ENCODE results near the gene PRR7. TPM values are rescaled to one million over a fixed set of nuclear protein-coding genes. Genes with fewer than 3 reads are reported as not detected.

PRR7 gene
- total and polyA plus RNA-seq, 8 donors, result 0.61 to 3.7 (median 1.1) TPM; not detected in 4

DNA sequence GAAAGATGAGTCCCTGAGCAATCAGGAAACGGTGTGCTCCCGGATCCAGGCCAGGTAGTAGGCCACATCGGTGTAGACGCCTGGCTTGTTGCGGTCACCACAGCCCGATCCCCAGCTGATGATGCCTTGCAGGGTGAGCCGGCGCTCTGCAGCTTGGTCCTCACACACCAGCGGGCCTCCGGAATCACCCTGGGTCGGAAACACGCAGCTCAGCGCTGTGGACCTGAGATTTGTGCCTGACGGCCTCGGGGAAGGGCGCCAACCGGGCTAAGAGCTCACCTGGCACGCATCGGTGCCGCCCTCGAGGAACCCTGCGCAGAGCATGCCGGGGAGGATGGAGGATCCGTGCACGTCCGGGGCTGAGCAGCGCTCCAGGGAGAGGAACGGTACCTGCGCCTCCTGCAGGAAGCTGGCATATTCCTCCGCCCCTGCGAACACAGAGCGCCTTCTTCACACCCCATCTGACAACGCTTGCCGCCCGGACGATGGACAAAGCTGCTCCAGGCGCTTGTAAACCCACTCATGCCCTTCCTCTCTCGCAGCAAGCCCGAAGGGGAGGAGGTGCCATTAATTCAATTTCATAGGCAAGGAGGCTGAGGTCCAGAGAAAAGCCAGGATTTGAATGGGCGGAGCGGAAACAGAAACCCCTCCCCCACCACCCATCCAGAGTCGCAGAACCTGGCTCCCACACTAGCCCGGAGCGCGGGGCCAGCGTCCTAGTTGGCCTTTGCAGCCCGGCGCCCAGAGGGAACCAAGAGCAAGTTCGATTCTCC lies 44.2 kb upstream of the PRR7 start:
- TF ChIP-seq POLR2AphosphoS5 (IDR thresholded peaks at IDR 0.05) (peak in 1 of 3 donors; percentile 67), POLR2A (IDR thresholded peaks at IDR 0.05) (no peak)
- TF ChIP-seq, protein P1, sequence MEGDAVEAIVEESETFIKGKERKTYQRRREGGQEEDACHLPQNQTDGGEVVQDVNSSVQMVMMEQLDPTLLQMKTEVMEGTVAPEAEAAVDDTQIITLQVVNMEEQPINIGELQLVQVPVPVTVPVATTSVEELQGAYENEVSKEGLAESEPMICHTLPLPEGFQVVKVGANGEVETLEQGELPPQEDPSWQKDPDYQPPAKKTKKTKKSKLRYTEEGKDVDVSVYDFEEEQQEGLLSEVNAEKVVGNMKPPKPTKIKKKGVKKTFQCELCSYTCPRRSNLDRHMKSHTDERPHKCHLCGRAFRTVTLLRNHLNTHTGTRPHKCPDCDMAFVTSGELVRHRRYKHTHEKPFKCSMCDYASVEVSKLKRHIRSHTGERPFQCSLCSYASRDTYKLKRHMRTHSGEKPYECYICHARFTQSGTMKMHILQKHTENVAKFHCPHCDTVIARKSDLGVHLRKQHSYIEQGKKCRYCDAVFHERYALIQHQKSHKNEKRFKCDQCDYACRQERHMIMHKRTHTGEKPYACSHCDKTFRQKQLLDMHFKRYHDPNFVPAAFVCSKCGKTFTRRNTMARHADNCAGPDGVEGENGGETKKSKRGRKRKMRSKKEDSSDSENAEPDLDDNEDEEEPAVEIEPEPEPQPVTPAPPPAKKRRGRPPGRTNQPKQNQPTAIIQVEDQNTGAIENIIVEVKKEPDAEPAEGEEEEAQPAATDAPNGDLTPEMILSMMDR (IDR thresholded peaks at IDR 0.05), result peak in 5 of 7 experiments; percentile 22 to 68 (median 31)
- Histone ChIP-seq H3K27me3 (peaks cover 6 to 77% (median 47%) of the 10 kb centered on the region in 3 donors), H3K4me1 (peaks cover 31 to 52% (median 45%) of the 10 kb centered on the region in 4 donors), H3K9me3 (no peaks in the 10 kb centered on the region), H3K4me3 (peak overlapping the region in 3 of 4 donors; percentile 46 to 79 (median 68)), H3K36me3 (no peaks in the 10 kb centered on the region), H3K27ac (no peak overlapping the region)
- whole genome bisulfite sequencing, 5 donors, result 6 to 9% (median 8%) methylated on average over 32 to 49 of the region's 49 CpGs
- peak; percentile 82 to 91 for DNase-seq
- intact Hi-C loops (cut with DNase I; ENCODE audit: low total_unique reads), result loop anchor here (5.0 kb wide), 1 partner anchor 55 kb away; no protein-coding TSS in a partner anchor

DNA sequence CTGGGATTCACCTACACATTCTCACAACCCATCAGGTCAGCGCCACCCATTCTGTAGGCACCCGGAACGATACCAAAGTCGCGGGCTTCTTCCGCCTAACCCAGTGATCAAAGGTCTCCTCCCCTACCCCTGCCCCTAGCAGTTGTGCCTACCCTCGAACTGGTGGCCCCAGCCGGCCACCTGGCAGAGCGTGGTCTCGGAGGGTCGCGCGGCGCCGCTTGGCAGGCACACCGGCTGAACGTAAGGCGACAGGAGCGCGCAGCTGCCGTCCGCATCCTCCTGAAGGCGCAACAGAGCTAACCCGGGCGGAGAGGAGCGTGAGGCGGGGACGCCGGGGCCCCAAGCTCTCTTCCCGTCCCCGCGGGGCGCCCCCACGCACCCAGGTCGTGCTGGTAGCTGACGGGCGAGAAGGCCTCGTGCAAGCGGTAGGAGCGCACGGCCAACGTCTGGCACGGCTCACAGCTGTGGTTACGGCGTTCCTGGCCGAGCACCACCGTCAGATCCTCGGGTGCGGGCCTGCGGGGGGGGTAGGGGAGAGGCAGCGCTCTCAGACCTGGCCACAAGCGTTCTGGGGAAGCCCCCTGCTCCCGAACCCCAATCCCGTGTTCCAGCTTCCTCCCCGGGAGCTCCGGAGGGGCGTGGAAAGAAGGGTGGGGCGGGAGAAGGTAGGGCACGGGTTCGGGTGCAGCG lies 43.4 kb upstream of the PRR7 start:
- DNase-seq, result peak; percentile 33 to 59
- no peaks in the 10 kb centered on the region for H3K36me3 ChIP-seq
- TF ChIP-seq POLR2AphosphoS5 (IDR thresholded peaks at IDR 0.05) (no peak), POLR2A (IDR thresholded peaks at IDR 0.05) (no peak), EP300 (IDR thresholded peaks at IDR 0.05) (no peak)
- TF ChIP-seq, protein P1 (IDR thresholded peaks at IDR 0.05), result no peak
- intact Hi-C loops (cut with DNase I; ENCODE audit: low total_unique reads), result loop anchor here (5.0 kb wide), 1 partner anchor 54 kb away; no protein-coding TSS in a partner anchor
- H3K4me1 ChIP-seq, result peaks cover 31 to 52% (median 45%) of the 10 kb centered on the region in 4 donors
- WGBS, 5 donors, result 0 to 8% (median 1%) methylated on average over 9 to 61 of the region's 61 CpGs
- peak overlapping the region in 1 of 5 donors; percentile 62 for H3K27ac ChIP-seq
- H3K4me3 ChIP-seq, result peak overlapping the region; percentile 45 to 79 (median 57)
- no peaks in the 10 kb centered on the region for H3K9me3 ChIP-seq
- peaks cover 6 to 69% (median 47%) of the 10 kb centered on the region in 3 donors for H3K27me3 ChIP-seq

DNA sequence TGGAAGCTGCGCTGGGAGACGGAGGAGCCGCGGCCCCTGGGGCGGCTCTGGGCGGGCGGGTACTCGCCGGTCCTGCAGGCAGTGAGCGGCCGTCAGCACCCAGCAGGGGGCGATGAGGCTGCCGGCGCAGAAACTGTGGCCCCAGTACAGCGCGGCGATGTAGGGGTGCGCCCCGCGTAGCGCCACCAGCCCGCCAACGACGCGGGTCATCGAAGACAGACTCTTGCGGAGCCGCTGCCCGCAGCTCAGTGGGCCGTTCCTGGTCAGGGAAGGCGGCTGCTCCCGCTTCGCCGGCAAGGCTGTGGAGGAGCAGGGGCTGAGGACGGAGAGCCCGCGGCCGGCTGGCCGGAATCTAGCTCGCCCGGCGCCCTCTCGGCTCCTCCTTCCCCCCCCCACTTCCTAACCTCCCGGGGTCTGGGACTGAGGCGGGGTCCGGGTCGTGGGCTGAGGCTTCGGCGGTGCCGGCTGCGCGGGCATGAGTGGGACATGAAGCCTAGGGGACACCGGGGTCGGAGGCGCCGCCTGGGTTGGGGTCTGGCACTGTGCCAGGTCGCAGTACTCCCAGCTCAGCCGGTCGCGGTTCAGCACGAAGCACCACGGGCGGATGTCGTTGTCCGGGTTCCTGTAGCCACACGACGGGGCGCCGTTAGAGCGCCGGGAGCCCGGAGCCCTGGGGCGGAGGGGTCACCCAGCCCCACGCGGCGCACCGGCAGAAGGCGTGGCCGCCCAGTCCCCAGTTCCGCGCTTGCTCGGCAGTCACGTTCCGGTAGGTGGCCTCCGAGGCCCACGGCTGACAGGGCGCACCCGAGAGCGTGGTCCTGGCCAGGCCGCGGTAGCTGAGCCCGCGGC lies 42.6 kb upstream of the PRR7 start:
- intact Hi-C loops (cut with DNase I; ENCODE audit: low total_unique reads), result loop anchor here (5.0 kb wide), 1 partner anchor 53 kb away; no protein-coding TSS in a partner anchor
- peaks cover 6 to 61% (median 47%) of the 10 kb centered on the region in 3 donors for H3K27me3 ChIP-seq
- peaks cover 31 to 52% (median 45%) of the 10 kb centered on the region in 4 donors for H3K4me1 ChIP-seq
- no peak for TF ChIP-seq EP300 (IDR thresholded peaks at IDR 0.05)
- TF ChIP-seq, protein P1 (IDR thresholded peaks at IDR 0.05), result peak in 5 of 7 experiments; percentile 56 to 72 (median 65)
- TF ChIP-seq POLR2AphosphoS5 (IDR thresholded peaks at IDR 0.05), result peak in 2 of 3 donors; percentile 42 to 75
- no peak for TF ChIP-seq POLR2A (IDR thresholded peaks at IDR 0.05)
- no peaks in the 10 kb centered on the region for H3K36me3 ChIP-seq
- peak overlapping the region in 4 of 5 donors; percentile 27 to 62 (median 41) for H3K27ac ChIP-seq
- peak; percentile 91 to 94 for DNase-seq
- H3K9me3 ChIP-seq, result no peaks in the 10 kb centered on the region
- H3K4me3 ChIP-seq, result peak overlapping the region; percentile 45 to 79 (median 57)
- 0 to 1% (median 0%) methylated on average over 25 to 93 of the region's 93 CpGs for WGBS, 5 donors
